Measurements from ENCODE around the gene CCL14.
"Not testable (repeated sequence)": the region's sequence is repeated elsewhere in the genome, so short reads cannot be mapped to it uniquely, and the experiment has no call there.

CCL14 gene

DNA sequence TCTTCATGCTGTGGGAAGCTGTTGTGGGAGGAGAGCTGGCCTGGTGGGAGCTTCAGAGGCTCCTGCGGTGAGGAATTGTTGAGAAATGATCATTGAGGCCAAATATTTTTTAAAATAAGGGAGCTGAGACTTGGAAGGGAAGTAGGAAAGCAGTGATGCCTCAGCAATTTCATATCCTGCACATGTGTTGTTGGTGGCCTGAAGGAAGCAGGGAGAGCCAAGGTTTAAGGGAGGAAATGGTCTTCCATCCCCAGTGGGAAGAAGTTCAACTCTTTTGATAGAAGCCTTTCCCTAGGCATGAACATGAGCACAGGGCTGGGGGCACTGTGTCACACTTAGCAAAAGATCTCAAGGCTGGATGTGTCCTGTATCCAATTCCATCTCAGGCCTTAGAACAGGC, at the start of gene CCL14:
Gene CCL14 (minus strand): TSS at position 87 of the 400 bp plus-strand sequence. CDS start 80 bp downstream, at position 7.
- DNase-seq: no peak

DNA sequence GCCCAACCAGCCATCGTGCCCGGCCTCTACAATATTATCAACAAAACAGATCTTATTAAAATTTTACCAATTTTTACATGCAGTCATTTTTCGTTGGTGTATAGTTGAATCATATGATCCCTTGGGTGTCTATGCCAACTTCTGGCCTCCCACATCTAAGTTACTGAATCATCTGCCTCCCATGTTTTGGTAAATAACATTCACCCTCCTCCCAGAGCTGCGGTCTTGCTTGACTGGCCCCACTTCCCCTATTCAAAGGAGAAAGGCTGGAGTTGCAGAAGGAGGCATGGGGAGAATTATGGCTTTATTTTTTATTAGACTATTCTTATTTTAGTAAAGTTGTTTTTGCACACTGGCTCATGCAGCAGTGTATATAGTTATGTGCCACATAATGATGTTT, 49.7 kb upstream of the CCL14 start:
- DNase-seq: no peak

DNA sequence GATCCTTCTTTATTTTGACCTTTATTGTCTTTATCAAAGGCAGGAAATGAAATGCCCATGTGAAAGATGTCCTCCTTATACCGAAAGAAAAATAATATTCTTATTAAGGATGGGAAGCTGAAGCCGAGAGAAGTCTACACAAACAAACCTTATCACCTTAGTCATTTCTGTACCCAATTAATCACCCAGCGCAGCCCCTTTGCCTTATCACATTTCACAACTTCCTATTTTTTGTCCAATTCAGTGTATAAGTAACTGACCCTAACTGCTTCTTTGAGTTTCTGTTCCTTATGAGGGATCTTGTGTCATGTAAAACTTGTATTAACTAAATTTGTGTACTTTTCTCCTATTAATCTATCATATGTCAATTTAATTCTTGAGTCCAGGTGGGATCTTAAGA, 47.6 kb upstream of the CCL14 start:
- DNase-seq: no peak

DNA sequence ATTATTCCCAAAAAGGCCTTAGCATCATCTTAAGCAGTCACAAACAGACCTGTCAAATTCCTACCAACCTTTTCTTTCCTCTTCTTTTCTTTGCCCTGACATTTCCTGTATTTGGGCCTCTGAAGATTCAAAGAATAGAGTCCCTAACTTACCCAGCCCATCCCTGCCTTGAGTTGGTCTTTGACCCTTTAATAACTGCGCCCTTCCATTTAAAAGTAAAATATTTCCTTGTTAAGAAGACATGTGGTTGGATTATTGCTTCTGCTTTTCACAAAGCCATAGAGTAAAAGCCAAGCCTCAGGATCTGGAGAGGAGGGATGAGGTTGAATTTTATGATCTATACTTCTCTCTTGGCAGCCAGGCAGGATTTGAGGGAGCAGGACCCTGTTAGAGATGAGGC, 44.4 kb upstream of the CCL14 start:
- DNase-seq: no peak

GRCh38 chr17:36027761-36028160, 41.2 kb upstream of the CCL14 start:
- no peak for DNase-seq

DNA sequence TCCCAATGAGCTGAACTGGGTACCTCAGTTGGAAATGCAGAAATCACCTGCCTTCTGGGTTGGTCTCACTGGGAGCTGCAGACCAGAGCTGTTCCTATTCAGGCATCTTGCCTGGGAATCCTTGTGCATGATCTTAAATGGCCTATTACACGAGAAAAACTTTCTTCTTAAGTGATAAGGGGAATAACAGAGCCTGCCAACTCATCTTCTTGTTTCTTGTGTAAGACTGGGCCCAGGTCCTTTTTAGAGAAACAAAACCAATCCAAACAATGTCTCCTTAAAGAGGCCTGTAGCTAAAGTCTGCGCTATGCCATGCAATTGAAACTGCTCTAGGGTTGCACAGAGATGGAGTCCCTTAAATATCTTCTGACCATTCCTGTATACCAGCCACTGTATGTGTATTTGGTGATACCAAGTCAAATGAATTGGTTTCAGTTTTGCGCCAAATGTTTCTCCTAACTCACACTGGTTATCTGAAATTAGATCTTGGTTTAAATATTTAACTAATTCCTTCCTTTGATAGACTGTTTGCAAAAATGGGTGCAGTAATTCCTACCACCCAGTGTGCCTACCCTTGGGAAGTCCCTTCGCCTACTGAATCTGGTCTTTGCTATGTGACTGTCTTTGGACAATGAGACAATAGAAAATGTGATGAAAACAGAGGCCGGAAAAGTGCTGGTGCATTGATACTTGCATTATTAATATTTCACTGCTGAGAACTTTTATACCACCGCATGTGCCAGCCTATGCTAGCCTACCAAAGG, 37.8 kb upstream of the CCL14 start:
- no peak for DNase-seq

DNA sequence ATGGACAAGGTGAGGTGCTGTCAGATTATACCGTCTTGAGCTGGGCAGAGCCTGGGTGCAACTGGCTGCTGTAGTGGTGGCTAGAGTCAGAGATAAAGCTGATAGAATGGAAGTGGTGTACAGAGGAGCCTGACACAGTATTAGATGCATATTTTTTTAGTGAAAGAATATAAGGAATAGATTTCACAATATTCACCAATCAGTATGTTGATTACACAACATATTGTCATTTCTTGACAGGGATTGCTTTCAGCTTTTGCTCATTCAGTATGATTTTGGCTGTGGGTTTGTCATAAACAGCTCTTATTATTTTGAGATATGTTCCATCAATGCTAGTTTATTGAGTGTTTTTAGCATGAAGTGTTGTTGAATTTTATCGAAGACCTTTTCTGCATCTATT, 32.9 kb upstream of the CCL14 start:
- no peak for DNase-seq

DNA sequence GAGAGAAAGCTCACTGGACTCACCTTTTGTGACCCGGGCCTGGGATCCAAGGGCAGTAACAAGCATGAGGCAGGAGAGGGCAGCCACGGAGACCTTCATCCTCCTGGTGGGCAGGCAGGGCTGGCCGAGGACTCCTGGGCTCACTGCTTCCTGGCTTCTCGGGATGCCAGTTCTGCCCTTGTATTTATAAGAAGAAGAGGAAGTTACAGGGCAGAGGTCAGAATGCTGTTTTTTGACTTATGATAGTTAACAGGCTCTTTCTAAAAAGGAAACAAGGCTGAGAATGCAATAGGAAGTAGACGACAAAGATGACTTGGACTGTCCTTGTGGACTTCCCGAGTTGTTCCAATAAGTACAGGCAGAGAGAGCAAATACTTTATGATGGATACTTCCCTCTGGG, 31.3 kb upstream of the CCL14 start, which contains the start of gene CCL23:
Gene CCL23 (minus strand): TSS at position 174 of the 400 bp plus-strand sequence. CDS start 75 bp downstream, at position 99.
- DNase-seq: no peak

DNA sequence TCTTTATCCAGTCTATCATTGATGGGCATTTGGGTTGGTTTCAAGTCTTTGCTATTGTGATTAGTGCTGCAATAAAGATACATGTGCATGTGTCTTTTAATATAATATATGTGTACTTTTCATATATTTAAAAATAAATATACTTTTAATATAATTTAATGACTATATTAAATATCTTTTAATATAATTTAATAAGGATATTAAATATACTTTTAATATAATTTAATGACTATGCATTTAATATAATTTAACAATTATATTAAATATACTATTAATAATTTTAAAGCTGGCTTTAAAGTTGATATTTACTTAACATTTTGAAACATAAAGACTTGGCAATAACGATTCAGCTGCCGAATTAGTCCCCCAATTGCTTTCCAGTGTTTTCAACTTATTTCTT, 30.0 kb upstream of the CCL14 start:
- no peak for DNase-seq

DNA sequence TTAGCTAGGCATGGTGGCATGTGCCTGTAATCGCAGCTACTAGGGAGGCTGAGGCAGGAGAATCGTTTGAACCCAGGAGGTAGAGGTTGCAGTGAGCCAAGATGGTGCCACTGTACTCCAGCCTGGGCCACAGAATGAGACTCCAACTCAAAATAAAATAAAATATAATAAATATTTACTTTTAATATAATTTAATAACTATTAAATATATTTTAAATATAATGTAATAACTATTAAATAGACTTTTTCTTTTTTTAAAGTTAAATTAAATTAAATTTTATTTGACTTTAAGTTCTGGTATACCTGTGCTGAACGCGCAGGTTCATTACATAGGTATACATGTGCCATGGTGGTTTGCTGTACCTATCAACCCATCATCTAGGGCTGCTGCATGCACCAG, 29.4 kb upstream of the CCL14 start:
- not testable (repeated sequence) for DNase-seq

- no peak for DNase-seq
Observed at GRCh38 chr17:36014946-36015345, 28.4 kb upstream of the CCL14 start.

DNA sequence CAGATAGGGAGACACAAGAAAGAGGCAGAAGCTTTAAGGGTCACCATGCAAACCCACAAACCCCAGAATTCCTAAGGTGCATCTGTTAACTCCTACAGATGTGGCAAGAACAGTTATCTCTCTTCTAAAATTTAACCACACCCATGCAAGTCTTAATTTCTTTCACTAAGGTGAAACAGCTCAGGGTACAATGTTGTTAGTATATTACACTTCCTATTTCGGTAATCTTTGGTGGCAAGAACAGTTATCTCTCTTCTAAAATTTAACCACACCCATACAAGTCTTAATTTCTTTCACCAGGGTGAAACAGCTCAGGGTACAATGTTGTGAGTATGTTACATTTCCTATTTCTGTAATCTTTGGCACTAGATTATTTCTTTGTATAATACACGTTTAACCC, 24.7 kb upstream of the CCL14 start:
- DNase-seq: no peak

- DNase-seq: no peak
Observed at GRCh38 chr17:36008998-36009665, 22.6 kb upstream of the CCL14 start.

DNA sequence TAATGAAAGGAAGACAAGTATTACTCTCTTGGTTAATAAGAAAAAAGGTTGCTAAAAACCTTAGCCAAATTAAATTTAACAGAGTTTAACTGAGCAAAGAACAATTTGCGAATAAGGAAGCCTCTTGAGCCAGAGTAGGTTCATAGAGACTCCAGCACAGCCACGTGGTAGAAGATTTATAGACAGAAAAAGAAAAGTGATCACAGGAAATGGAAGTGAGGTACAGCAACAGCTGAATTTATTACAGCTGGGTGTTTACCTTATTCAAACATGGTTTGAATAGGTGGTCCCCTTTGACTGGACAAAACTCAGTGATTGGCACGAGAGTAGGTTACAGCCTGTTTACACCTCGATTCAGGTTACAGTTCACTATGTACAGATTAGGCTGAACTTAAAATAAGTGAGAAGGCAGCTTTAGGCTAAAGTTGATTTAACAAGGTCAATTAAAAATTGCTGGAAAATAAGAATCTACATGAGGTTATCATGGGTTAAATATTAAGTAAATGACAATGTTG, 18.1 kb upstream of the CCL14 start:
- no peak for DNase-seq

DNA sequence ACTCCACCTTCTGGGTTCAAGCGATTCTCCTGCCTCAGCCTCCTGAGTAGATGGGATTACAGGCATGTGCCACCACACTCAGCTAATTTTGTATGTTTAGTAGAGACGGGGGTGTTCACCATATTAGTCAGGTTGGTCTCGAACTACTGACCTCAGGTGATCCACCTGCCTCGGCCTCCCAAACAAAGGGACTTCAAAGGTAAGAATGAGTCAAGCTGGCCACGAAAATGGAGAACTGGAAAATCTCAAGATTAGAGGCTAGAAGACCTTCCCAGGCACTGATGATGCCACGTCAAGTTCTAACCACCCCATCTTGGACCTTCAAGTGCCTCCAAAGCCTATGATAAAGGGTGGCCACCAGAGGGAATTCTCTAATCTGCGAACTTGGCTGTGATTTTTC, 16.1 kb upstream of the CCL14 start:
- no peak for DNase-seq

DNA sequence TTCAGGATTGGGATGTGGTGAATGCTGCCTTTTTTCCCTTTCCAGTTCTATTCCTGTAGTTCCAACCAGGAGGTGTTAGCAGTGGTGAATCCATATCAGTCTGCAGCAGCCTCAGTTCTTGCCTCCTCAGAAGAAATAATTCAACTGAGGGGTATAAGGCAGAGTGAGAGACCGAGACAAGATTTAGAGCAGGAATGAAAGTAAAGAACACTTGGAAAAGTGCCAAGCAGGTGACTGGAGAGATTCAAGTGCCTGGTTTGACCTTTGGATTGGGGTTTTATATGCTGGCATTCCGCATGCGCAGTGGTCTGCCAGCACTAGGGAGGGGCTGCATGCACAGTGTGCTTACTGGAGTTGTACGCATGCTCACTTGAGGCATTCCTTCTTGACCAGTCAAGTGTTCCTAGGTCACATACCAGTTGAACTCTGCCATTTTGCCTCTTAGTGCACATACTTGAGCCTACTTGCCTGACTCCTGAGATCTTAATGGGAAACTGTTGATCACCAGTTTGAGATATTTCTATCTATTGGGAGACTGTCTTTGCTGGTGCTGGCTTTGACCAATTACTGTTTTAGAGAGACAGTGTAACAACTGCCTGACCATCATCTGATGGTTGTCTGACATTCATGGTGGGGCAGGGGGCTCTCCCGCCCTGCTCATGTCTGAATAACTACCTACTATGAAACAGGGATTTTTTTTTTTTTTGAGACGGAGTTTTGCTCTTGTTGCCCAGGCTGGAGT, 15.5 kb upstream of the CCL14 start:
- no peak for DNase-seq

- no peak for DNase-seq
Observed at GRCh38 chr17:36001110-36001771, 14.7 kb upstream of the CCL14 start, which contains the start of gene CCL15. CCL15 (minus strand) TSS chr17:36001553; CDS start chr17:36001492, 61 bp downstream.

DNA sequence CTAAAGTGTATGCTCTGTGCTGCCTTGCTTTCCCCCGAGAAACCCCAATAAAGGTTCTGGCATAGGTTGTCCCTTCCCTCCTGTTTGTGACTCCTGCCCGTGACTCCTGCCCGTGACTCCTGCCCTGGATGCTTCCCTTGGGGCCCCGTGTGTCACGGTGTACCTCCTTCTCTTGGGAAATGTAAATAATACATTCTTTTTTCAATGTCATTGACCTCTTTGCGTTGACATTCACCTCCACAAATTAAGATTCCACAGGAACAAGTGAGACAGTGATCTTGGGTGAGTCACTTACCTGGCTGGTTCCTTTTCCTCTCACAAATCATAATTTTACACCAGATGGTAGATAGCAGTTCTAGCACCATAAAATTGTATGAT, 14.2 kb upstream of the CCL14 start:
- DNase-seq: no peak

GRCh38 chr17:35998756-35999155, 12.2 kb upstream of the CCL14 start:
- no peak for DNase-seq

GRCh38 chr17:35998018-35998545, 11.6 kb upstream of the CCL14 start:
- DNase-seq: no peak

DNA sequence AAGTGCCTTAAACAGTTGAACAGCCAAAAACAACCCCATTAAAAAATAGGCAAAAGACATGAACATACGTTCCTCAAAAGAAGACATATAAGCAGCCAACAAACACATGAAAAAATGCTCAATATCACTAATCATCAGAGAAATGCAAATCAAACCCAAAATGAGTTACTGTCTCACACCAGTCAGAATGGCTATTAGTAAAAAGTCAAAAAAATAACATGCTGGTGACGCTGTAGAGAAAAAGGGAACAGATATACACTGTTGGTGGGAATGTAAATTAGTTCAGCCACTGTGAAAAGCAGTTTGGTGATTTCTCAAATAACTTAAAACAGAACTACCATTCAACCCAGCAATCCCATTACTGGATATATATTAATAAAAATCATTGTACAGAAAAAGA, 8.8 kb upstream of the CCL14 start:
- not testable (repeated sequence) for DNase-seq

GRCh38 chr17:35991075-35991474, 4.5 kb upstream of the CCL14 start:
- no peak for DNase-seq

DNA sequence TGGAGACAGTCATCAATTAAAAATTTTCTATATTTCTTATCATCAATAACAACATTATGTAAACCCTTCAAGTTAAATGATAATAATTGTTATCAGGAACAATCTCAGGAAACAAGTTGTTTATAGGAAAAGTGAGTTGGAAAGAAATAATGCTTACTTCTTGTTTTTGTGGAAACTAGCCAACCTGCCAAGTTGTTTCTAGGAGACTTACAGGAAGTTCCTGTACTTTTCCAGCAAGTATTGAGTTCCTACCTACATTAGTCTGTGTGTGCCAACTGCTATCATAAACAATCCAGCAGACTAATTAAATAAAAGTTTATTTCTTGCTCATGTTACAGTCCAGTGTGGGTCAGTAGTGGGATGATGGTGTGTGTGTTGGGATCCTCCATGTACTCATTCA, 1.6 kb upstream of the CCL14 start:
- DNase-seq: no peak
